Epithelial cell of alveolus of lung (primary cell): ENCODE results near the gene DAZ4. TPM values are rescaled to one million over a fixed set of nuclear protein-coding genes. Genes with fewer than 3 reads are reported as not detected.

Experiments used
- total RNA-seq: library from RNA; depleted of rRNA; stranded (reverse); fragments of >200 nt; gene quantifications from 2 replicates; pipeline ENCODE4 v1.2.1, GENCODE V29; 2015

DAZ4 gene, protein sequence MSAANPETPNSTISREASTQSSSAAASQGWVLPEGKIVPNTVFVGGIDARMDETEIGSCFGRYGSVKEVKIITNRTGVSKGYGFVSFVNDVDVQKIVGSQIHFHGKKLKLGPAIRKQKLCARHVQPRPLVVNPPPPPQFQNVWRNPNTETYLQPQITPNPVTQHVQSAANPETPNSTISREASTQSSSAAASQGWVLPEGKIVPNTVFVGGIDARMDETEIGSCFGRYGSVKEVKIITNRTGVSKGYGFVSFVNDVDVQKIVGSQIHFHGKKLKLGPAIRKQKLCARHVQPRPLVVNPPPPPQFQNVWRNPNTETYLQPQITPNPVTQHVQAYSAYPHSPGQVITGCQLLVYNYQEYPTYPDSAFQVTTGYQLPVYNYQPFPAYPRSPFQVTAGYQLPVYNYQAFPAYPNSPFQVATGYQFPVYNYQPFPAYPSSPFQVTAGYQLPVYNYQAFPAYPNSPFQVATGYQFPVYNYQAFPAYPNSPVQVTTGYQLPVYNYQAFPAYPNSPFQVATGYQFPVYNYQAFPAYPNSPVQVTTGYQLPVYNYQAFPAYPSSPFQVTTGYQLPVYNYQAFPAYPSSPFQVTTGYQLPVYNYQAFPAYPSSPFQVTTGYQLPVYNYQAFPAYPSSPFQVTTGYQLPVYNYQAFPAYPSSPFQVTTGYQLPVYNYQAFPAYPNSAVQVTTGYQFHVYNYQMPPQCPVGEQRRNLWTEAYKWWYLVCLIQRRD
- total RNA-seq: not detected in 2 replicates

GRCh38 chrY:24833619-24834018 is at the start of gene DAZ4:
Gene DAZ4 (plus strand): TSS chrY:24833919. CDS start chrY:24834127, 208 bp downstream.

GRCh38 chrY:24813293-24813692 is 20.4 kb upstream of the DAZ4 start, which contains the start of gene DAZ3:
Gene DAZ3 (minus strand): TSS chrY:24813393. CDS start chrY:24813185, 208 bp downstream.

Other genes with a start within 250 kb of the DAZ4 start
- gene BPY2B, start 215.9 kb upstream of the DAZ4 start, total RNA-seq: not detected in 2 replicates
- gene DAZ3, start 20.5 kb upstream of the DAZ4 start, total RNA-seq: not detected in 2 replicates
- gene BPY2C, start 218.2 kb downstream of the DAZ4 start, total RNA-seq: not detected in 2 replicates